ENCODE data around the gene FEZ2.

Gene FEZ2

DNA sequence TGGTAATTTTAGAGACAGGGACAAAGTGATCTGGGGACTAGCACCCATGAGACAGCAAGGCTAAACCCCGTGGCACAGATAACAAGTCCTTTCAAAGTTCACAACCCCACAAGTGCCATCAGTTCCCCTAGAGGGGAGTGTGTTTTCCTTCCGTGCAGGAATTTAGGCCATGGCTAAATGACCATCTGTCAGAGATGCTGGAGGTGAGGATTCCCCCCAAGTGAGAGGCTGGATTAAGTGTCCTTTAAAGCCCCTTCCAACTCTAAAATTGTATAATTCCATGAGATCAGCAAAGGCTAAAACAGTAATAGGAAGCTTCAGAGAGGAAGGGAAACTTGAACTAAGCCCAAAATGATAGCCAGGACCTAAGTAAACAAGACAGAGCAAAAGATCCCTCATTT, 8.7 kb downstream of the FEZ2 start:
- TF ChIP-seq, protein P1, sequence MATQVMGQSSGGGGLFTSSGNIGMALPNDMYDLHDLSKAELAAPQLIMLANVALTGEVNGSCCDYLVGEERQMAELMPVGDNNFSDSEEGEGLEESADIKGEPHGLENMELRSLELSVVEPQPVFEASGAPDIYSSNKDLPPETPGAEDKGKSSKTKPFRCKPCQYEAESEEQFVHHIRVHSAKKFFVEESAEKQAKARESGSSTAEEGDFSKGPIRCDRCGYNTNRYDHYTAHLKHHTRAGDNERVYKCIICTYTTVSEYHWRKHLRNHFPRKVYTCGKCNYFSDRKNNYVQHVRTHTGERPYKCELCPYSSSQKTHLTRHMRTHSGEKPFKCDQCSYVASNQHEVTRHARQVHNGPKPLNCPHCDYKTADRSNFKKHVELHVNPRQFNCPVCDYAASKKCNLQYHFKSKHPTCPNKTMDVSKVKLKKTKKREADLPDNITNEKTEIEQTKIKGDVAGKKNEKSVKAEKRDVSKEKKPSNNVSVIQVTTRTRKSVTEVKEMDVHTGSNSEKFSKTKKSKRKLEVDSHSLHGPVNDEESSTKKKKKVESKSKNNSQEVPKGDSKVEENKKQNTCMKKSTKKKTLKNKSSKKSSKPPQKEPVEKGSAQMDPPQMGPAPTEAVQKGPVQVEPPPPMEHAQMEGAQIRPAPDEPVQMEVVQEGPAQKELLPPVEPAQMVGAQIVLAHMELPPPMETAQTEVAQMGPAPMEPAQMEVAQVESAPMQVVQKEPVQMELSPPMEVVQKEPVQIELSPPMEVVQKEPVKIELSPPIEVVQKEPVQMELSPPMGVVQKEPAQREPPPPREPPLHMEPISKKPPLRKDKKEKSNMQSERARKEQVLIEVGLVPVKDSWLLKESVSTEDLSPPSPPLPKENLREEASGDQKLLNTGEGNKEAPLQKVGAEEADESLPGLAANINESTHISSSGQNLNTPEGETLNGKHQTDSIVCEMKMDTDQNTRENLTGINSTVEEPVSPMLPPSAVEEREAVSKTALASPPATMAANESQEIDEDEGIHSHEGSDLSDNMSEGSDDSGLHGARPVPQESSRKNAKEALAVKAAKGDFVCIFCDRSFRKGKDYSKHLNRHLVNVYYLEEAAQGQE (IDR thresholded peaks at IDR 0.05; ENCODE audit: low read depth): no peak
- TF ChIP-seq FOXM1 (IDR thresholded peaks at IDR 0.05; ENCODE audit: borderline replicate concordance, low read depth) (no peak), TAF1 (IDR thresholded peaks at IDR 0.05; ENCODE audit: low read depth) (no peak)

DNA sequence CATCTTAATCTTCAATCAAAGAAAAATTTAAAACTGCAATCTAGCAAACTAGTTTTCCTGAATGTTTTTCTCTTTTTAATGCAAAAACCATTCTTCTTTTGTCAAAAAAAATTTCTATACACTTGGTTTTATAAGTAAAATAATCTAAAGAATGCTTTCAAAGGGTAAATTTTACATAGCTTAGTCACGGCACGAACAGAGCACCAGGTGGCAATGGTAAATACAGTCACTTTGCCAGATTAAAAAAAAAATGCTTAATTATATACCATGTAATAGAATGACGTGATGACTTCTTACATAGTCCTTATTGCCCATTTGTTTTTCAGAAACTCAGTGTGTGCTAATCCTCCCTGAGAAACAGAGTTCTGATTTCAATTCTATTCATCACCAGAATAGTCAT, 10.4 kb downstream of the FEZ2 start:
- TF ChIP-seq MAX (IDR thresholded peaks at IDR 0.05) (no peak), EGR1 (IDR thresholded peaks at IDR 0.05) (no peak), ZBTB7A (IDR thresholded peaks at IDR 0.05; ENCODE audit: low read depth) (no peak), EP300 (IDR thresholded peaks at IDR 0.05; ENCODE audit: borderline replicate concordance) (no peak), TAF1 (IDR thresholded peaks at IDR 0.05; ENCODE audit: low read depth) (no peak), YY1 (IDR thresholded peaks at IDR 0.05; ENCODE audit: low read depth) (no peak), NFIC (IDR thresholded peaks at IDR 0.05) (no peak), CREB1 (IDR thresholded peaks at IDR 0.05; ENCODE audit: low read depth) (no peak), CEBPB (IDR thresholded peaks at IDR 0.05) (no peak), RAD21 (IDR thresholded peaks at IDR 0.05; ENCODE audit: low read depth) (no peak), TCF12 (IDR thresholded peaks at IDR 0.05; ENCODE audit: low read depth) (no peak)
- TF ChIP-seq, protein P1 (IDR thresholded peaks at IDR 0.05; ENCODE audit: low read depth): no peak

DNA sequence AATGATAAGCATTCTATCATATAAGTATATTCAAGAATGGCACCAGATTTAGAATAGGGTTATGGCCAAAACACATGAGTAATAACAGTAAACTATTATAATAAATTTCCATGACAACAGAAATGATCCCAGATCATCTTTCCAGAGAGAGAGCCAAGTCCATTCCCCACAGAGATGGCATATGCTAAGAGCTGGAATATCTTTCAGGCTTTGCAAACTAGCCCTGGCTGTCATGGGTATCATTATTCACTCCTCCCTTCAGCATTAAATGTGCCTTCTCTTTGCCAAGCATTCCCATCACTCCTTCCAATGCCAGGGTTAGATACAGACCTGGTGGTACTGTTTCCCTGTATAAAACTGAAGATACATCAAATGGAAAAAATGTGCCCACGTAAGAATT, 10.9 kb downstream of the FEZ2 start:
- TF ChIP-seq MAX (IDR thresholded peaks at IDR 0.05): no peak
- no peak for TF ChIP-seq TCF12 (IDR thresholded peaks at IDR 0.05; ENCODE audit: low read depth)

DNA sequence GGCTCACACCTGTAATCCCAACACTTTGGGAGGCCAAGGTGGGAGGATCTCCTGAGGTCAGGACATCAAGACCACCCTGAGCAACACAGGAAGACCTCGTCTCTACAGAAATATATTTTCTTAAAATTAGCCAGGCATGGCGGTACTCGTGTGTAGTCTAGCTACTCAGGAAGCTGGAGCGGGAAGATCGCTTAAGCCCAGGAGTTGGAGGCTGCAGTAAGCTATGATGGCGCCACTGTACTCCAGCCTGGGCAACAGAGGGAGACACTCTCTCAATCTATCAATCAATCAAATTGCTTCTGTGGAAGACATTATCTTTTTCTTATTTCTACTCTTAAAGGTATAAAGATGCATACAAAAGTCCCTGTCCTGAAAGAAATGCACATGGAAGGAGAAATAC, 11.3 kb downstream of the FEZ2 start:
- no peak for TF ChIP-seq EP300 (IDR thresholded peaks at IDR 0.05; ENCODE audit: borderline replicate concordance)

- no peak for TF ChIP-seq ZBTB7A (IDR thresholded peaks at IDR 0.05; ENCODE audit: low read depth)
- TF ChIP-seq CEBPB (IDR thresholded peaks at IDR 0.05): no peak
- no peak for TF ChIP-seq USF1 (IDR thresholded peaks at IDR 0.05)
- no peak for TF ChIP-seq MAX (IDR thresholded peaks at IDR 0.05)
- no peak for TF ChIP-seq TCF12 (IDR thresholded peaks at IDR 0.05; ENCODE audit: low read depth)
- TF ChIP-seq TEAD4 (IDR thresholded peaks at IDR 0.05): no peak
- no peak for TF ChIP-seq YY1 (IDR thresholded peaks at IDR 0.05; ENCODE audit: low read depth)
- no peak for TF ChIP-seq NFIC (IDR thresholded peaks at IDR 0.05)
- no peak for TF ChIP-seq TAF1 (IDR thresholded peaks at IDR 0.05; ENCODE audit: low read depth)
- no peak for TF ChIP-seq RAD21 (IDR thresholded peaks at IDR 0.05; ENCODE audit: low read depth)
- TF ChIP-seq FOXM1 (IDR thresholded peaks at IDR 0.05; ENCODE audit: borderline replicate concordance, low read depth): no peak
- TF ChIP-seq, protein P1 (IDR thresholded peaks at IDR 0.05; ENCODE audit: low read depth): no peak
- TF ChIP-seq EP300 (IDR thresholded peaks at IDR 0.05; ENCODE audit: borderline replicate concordance): no peak
- no peak for TF ChIP-seq EGR1 (IDR thresholded peaks at IDR 0.05)
- TF ChIP-seq CREB1 (IDR thresholded peaks at IDR 0.05; ENCODE audit: low read depth): no peak
Observed at GRCh38 chr2:36584148-36584794, 13.7 kb downstream of the FEZ2 start.
